SH-SY5Y (cell line): Measurements from ENCODE around the gene HPD.

Source experiments
- GATA2 ChIP-seq: IDR thresholded peaks from 2 replicates; pipeline ENCODE4 v1.6.1; 2011; ENCODE audit warnings: mild to moderate bottlenecking, low read depth, low read length
- GATA3 ChIP-seq: IDR thresholded peaks from 2 replicates; pipeline ENCODE4 v1.6.1; 2011; ENCODE audit warnings: low read depth, mild to moderate bottlenecking, low read length, moderate library complexity

GRCh38 chr12:121816925-121817647 lies 41.6 kb downstream of the HPD start:
- no peak for TF ChIP-seq GATA3
- TF ChIP-seq GATA2, result no peak
